Lower leg skin (tissue), 3 donors: Measurements from ENCODE around the gene HDGFL2.

Experiments used
- CTCF ChIP-seq, 3 donors: fragments of 450-650 bp; IDR thresholded peaks; one replicate each; pipeline ENCODE4 v1.5.1; 2016; ENCODE audit warnings: antibody characterized with exemption in 3 of 3, mild to moderate bottlenecking in 3 of 3, moderate library complexity in 2 of 3
- POLR2A ChIP-seq, 2 donors: fragments of 450-650 bp; IDR thresholded peaks; one replicate each; pipeline ENCODE4 v1.6.1; 2016 to 2017; ENCODE audit warnings: antibody characterized with exemption in 2 of 2, mild to moderate bottlenecking in 1 of 2, moderate library complexity in 1 of 2

GRCh38 chr19:4517451-4518057 is 45.5 kb downstream of the HDGFL2 start:
- TF ChIP-seq CTCF (IDR thresholded peaks at IDR 0.05) (no peak), POLR2A (IDR thresholded peaks at IDR 0.05) (no peak)
